ENCODE data around the gene CCDC117.
"Not testable (repeated sequence)": the region's sequence is repeated elsewhere in the genome, so short reads cannot be mapped to it uniquely, and the experiment has no call there.

CCDC117 gene

DNA sequence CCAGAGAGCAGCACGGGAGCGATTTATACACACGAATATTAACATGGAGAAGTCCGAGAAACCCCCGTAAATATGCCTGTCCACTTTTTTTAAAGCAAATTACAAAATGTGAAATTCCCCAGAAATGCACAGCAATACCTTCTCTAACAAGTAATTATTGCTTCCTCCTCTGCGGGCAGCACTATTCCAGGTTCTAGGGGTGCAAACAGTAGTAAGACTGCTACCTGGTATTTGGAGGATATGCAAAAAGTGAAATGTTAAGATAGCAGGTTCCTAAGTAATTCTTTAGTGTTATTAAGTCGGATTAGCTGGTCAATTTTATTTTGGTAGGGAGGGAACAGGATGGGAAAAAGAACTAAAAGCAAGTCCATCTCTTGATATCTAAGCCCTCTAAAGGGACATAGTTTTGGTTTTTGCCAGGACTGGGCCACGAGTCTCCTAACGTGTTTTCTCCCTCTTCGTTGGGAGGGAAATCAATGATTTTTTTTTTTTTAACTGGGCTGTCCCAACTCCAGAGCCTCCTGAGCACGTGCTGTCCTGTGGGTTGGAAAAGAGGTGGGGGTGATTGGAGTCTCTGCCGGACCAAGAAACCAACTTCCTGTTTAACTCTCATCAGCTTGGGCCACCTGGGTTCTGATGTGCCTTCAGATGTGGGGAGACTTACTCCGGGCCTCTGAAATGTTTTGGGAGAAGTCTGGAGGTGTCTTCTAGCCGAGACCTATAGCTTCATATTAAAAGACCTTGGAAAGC lies 29.5 kb downstream of the CCDC117 start:
- DNase-seq (ENCODE audit: low read depth), result no peak

DNA sequence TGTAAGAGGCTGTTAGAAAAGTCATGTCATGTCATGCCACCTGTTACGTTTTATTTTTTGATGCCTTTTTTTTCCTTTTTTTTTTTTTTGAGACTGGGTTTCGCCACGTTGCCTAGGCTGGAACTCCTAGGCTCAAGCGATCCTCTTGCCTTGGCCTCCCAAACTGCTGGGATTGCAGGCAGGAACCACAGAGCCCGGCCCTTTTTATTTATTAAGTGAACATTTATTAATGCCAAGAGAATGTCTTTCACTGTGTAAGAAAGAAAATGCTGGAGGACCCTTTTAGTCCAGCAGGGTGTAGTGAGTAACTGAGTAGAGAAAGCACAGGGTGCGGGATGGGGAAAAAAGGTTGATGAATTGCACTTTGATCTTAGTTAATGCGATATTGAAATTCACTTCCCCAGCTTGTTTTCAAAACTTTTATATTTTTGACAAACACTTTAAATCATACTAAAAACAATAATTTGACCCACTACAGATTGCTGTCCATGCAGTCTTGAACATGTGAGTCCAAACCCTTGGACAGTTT lies 30.2 kb downstream of the CCDC117 start:
- DNase-seq (ENCODE audit: low read depth), result no peak

- not testable (repeated sequence) for DNase-seq (ENCODE audit: low read depth)
Observed at GRCh38 chr22:28805426-28805825, 32.9 kb downstream of the CCDC117 start.

- DNase-seq (ENCODE audit: low read depth), result no peak
Observed at GRCh38 chr22:28808716-28809355, 36.3 kb downstream of the CCDC117 start.

DNA sequence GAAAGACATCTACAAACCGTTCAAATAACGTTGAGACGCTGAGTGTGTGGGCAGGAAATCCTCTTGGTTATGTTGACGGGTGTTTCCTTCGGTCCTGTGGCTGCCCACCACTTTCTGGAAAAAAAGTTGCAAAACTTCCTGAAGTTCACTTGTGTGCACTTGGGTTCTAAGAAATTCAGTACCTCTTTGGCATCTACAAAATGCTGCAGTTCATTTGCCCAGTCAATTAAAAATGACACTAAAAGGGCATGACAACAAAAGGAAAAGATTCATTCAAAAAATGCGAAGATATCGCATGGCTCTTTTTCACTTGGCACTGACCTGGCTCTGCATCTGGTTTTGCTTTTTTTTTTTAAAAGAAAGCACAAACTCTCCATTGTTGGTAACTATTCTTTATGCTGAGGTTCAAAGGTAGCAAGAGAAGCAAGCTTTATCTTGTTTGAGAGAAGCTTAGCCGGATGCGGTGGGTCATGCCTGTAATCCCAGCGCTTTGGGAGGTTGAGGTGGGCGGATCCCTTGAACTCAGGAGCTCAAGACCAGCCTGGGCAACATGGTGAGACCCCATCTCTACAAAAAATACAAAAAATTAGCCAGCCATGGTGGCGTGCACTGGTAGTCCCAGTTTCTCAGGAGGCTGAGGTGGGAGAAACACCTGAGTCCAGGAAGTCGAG lies 38.5 kb downstream of the CCDC117 start:
- DNase-seq (ENCODE audit: low read depth), result no peak

DNA sequence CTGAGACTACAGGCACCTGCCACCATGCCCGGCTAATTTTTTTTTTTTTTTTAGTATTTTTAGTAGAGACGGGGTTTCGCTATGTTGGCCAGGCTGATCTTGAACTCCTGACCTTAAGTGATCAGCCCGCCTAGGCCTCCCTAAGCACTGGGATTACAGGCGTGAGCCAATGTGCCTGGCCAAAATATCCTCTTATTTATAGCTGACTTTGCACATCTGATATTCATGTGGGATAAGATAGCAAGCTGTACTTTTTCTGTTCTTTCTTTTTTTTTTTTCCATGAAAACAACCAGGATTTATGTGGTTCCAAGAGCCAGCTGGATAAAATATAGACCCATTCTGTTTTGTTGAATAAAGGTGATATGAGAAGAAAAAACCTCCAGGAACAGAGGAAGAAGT lies 40.0 kb downstream of the CCDC117 start:
- no peak for DNase-seq (ENCODE audit: low read depth)

DNA sequence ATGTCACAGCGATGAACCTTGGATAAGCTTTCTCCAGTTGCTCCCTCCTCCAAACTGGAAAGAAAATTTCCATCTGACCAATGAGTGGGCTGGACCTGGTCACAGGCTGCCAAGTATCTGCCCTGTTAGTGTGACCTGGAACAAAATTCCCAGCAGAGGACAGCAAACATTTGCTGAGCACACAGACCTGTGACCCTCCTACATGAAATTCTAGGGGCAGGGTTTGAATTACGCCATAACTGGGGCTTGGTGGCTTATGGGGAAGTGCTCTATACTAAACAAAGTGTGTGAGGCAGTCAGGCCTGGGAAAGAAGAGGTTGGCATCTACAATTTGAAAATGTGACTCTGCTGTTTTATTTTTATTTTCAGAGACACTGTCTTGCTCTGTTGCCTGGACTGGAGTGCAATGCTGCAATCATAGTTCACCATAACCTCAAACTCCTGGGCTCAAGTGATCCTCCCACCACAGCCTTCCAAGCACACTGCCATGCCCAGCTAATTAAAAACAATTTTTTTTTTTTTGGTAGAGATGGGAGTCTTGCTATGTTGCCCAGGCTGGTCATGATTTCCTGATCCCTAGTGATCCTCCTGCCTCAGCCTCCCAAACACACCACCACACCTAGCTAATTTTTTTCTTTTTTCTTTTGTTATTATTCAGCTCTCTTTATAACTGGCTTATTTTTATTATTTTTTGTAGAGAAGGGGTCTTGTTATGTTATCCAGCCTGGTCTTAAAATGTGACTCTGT lies 41.5 kb downstream of the CCDC117 start:
- no peak for DNase-seq (ENCODE audit: low read depth)

DNA sequence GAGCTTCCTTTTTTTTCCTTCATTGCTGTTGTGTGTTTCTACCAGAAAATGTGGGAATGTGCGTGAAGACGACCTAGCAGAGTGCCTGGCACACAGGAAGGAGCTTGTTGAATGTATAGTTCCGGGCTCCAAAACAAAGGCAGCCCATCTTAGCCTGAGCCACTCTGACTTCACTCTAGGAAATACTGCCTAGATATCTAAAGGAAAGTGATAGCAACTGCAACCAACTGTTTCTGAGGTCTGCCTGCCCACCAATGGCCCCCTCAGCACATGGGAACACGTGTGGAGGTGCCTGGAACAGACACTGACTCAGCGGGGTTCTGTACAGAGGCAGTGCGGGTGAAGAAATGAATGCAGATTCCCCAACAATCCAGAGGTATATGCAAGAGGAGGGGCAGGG lies 42.6 kb downstream of the CCDC117 start:
- no peak for DNase-seq (ENCODE audit: low read depth)

GRCh38 chr22:28815729-28816128 lies 43.2 kb downstream of the CCDC117 start:
- no peak for DNase-seq (ENCODE audit: low read depth)

DNA sequence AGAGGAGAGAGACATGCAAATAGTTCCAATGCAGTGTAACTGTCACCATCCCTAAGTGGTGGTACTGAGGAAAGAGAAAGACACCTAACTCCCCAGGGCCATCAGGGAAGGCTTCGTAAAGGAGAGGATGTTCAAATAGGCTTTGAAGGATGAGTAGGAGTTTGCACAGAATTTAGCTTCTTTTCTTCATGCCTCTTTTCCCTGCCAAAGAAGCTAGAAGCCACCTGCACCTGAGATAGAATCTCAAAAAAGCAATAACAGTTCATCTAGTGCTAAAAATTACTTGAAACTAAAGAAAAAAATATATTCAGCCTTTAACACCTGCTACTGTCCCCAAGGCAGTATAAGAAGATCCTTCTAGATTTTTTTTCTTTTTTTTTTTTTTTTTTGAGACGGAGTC lies 44.6 kb downstream of the CCDC117 start:
- DNase-seq (ENCODE audit: low read depth), result no peak

DNA sequence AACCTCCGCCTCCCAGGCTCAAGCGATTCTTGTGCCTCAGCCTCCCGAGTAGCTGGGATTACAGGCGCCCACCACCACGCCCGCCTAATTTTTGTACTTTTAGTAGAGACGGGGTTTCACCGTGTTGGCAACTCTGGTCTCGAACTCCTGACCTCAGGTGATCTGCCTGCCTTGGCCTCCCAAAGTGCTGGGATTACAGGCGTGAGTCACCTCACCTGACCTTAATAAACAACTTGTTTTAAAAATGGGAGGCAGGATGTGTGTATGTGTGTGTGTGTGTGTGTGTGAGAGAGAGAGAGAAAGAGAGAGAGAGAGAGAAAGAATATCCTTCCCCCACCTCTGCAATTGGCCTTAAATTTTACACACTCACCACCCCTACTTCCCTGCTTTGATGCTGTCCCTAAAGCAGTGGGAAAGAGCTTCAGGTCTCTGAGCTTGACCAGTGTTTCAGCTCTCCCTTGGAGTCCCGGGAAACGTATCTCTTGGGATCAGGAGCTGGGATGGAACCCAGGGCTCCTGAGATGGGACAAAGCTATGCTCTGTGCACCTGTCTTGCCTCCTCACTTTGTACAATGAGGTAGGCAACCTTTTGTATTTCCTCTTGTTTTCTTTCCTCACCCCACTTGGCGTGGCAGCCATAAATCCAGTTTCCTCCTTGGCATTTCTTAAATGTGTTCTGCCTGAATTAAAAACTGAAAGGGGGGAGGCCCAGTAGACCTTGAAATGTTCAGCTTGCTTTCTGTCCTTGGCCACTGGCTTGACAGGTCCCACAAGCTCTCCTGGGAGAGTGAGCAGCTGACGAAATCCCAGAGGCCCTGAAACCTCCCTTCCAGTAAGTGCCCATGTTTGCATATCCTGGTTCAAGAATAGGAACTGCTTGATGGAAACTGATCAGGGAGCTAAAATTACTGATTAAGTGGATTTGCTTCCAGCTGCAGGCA lies 45.7 kb downstream of the CCDC117 start:
- no peak for DNase-seq (ENCODE audit: low read depth)

DNA sequence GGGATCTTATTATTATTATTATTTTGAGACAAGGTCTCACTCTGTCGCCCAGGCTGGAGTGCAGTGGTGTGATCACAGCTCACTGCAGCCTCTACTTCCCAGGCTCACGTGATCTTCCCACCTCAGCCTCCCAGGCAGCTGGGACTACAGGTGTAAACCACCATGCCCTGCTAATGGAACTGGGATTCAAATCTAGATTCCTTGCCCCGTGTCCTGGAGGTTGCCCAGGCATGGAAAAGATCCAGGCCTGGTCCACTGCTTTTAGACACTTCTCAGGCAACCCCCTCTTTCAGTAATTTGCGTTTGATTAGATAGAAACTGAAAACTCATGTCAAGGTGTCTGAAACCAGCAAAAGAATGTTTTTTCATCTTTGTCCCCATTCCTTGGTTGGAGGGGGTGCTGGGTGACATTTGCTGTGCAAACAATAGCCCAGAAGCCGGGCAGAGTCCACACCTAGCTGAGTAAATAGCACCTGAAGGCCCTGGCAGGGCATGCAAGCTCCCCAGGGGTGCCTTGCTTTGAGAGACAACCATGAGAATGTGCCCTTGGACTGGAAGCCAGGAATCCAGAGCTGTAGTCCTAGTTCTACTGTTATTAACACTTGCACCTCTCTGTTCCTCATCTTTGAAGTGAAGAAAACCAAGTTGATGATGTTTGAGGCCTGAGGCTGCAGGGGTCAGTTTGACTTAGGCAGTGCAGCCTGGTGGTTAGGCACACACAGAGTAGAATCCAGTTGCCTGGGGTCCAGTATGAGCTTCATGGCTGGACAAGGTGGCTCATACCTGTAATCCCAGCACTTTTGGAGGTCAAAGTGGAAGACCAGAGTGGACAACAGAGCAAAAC lies 47.0 kb downstream of the CCDC117 start:
- no peak for DNase-seq (ENCODE audit: low read depth)

DNA sequence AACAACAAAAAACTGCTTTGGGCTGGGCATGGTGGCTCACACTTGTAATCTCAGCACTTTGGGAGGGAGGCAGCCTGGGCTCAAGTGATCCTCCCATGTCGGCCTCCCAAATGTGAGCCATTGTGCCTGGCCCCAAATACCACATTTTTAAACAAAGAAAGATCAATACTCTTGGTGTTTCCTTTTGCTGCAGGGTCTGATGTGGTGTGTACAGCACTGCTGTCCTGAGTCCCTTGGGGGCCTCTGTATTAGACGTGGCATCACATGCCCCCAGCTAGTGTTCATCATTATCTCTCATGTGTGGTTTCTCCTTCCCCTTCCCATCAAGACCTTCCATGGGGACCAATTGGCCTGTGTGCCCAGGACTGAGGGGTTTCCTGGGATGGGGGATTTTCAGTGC lies 48.4 kb downstream of the CCDC117 start:
- no peak for DNase-seq (ENCODE audit: low read depth)

DNA sequence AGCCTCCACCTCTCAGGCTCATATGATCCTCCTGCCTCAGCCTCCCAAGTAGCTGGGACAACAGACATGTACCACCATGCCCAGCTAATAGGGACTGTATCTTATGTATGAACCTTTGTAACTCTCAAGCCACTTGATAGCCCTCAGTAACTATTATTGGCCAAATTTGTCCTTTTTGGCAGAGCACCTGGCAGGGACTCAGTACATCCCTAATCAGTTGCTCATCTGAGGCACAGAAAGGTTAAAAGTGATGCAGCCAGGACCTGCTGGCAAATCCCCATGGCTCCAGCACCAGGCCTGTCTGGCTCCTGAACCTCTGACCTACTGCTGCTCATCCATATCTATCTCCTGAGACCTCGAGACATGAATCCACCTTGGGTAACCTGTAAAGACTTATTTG lies 49.0 kb downstream of the CCDC117 start:
- no peak for DNase-seq (ENCODE audit: low read depth)

DNA sequence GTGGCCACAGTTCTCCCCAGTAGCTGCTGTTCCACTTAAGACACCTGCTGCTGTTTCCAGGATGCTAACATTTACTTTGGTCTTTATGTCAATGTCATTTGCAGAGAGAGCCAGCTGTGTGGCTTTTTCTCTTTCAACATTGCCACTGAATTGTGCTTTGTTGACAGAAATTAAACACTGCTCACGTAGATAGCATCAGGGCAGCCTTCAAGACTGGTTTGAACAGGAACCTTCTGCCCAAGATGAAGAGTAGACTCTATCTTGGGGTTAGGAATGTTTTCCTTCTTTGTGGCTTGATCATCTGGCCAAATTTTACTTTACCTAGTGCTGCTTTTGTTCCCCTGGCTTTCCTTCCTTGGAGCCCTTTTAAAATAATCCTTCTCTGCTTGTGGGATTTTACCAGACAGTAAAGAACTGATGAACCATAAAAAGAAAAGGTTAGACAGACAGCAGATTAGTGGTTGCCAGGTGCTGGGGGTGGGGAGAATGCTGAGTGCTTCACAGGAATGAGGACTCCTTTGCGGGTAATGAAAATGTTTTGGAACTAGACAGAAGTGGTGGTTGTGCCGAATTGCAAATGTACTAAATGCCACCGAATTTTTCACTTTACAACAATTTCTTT lies 50.5 kb downstream of the CCDC117 start:
- no peak for DNase-seq (ENCODE audit: low read depth)

GRCh38 chr22:28824455-28824854 lies 52.0 kb downstream of the CCDC117 start:
- DNase-seq (ENCODE audit: low read depth), result not testable (repeated sequence)

DNA sequence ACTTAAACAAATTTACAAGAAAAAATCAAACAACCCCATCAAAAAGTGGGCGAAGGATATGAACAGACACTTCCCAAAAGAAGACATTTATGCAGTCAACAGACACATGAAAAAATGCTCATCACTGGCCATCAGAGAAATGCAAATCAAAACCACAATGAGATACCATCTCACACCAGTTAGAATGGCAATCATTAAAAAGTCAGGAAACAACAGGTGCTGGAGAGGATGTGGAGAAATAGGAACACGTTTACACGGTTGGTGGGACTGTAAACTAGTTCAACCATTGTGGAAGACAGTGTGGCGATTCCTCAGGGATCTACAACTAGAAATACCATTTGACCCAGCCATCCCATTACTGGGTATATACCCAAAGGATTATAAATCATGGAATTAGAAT lies 53.9 kb downstream of the CCDC117 start:
- DNase-seq (ENCODE audit: low read depth), result not testable (repeated sequence)

DNA sequence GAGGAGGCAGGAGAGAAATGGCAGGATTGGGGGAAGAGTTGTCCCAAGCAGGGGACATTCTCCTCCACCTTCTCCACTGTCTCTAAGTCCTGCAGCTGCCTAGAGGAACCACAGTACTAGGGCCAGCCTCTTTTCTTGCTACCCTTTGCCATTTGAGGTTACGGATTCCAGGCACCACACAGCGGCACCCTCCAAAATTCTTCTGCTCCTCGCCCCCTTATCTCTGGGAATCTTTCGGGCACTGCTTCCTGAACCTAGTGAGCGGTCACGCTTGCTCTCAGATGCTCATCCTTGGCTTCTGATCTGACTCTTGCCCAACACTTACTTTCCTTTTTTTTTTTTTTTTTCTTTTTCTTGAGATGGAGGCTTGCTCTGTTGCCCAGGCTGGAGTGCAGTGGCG lies 54.4 kb downstream of the CCDC117 start:
- no peak for DNase-seq (ENCODE audit: low read depth)

DNA sequence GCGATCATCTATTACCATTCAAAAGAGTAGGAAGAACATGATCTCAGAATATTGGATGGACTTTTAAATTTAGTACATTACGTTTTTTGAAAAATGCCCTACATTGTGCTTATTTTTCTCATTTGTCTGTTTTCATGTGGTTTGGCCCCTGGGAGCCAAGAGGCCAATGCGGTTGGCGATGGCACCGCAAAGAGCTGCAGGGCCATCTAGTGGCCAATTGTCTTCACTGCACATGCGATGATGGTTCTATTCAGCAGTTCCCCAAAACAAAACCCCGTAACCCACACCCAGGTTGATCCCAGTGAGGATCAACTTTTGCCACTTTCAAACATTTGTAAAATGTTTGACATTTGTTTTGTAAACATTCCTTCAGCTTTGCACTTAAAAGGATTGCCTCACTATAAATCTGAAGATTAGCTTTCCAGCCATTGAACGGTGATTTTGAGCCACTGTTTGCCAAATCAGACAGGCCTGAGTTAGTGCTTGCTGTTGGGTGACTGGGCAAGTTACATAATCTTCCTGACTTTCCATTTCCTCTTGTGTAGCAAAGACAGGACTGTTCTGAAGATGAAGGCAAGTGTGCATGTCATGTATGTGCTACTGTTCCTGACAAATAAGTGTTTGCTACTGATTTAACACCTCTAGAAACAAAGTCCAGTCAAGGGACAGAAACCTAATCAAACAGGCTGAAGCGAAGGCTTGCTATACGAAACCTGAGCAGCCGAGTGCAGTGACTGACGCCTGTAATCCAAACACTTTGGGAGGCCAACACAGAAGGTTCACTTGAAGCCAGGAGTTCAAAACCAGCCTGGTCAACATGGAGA lies 57.1 kb downstream of the CCDC117 start:
- peak; percentile 51 for DNase-seq (ENCODE audit: low read depth)

Measured in stimulated activated CD8-positive, alpha-beta memory T cell treated with anti-CD3 and anti-CD28 coated beads, Interleukin-7, amount 100 ng/mL, for 24 hours (primary cell).